ENCODE measurements around the gene GMPR2.
"Not testable (repeated sequence)": the region's sequence is repeated elsewhere in the genome, so short reads cannot be mapped to it uniquely, and the experiment has no call there.

Gene GMPR2

DNA sequence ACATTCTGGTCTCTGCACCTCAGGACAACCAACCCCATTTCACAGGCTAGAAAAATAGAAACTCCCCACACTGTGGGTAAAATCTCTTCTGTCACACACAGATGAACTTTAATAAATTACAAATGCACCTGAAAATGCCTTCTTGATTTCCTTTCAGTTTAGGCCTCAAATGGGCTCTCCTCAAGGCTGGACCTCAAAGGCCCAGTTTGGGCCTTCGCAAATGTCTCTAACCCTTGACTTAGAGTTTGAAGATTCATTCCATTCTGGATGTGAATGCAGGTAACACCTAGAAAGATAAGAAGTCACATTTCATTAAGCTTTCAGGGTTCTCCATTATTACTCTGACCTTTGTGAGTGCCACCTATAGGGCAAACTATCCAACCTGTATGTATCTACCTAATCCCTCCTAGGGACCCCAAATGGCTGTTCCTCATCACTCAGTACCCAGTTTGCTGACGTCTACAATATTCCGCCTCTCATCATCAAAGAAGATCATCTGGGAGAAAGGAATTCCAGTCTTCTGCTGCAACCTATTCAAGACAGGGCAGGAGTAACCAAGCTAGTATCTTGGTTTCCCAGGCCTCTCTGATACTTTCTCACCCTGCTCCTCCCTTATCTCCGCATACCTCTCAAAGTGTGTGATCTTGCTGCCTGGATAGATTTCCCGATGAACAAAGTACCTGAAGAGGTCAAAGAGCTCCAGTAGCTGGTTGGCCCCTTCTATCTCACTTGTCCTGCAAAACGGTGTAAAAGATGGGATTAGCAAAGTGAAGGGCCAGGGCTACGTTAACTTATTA lies 18.7 kb upstream of the GMPR2 start:
- H3K27me3 ChIP-seq (replicated peaks): no peaks in the 10 kb centered on the region
- in situ Hi-C loops (cut with HindIII; ENCODE audit: low pct_ligation_motif_present, low sequenced_read_pairs): no loop called here
- TF ChIP-seq, protein P1, sequence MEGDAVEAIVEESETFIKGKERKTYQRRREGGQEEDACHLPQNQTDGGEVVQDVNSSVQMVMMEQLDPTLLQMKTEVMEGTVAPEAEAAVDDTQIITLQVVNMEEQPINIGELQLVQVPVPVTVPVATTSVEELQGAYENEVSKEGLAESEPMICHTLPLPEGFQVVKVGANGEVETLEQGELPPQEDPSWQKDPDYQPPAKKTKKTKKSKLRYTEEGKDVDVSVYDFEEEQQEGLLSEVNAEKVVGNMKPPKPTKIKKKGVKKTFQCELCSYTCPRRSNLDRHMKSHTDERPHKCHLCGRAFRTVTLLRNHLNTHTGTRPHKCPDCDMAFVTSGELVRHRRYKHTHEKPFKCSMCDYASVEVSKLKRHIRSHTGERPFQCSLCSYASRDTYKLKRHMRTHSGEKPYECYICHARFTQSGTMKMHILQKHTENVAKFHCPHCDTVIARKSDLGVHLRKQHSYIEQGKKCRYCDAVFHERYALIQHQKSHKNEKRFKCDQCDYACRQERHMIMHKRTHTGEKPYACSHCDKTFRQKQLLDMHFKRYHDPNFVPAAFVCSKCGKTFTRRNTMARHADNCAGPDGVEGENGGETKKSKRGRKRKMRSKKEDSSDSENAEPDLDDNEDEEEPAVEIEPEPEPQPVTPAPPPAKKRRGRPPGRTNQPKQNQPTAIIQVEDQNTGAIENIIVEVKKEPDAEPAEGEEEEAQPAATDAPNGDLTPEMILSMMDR (IDR thresholded peaks at IDR 0.05; ENCODE audit: low read depth, low read length, missing control alignments): no peak
- H3K36me3 ChIP-seq (replicated peaks): peaks cover 26% of the 10 kb centered on the region
- no peak for DNase-seq
- peak overlapping the region; percentile 94 for H3K27ac ChIP-seq
- peak overlapping the region; percentile 80 for H3K4me3 ChIP-seq (ENCODE audit: low read depth, low read length)

DNA sequence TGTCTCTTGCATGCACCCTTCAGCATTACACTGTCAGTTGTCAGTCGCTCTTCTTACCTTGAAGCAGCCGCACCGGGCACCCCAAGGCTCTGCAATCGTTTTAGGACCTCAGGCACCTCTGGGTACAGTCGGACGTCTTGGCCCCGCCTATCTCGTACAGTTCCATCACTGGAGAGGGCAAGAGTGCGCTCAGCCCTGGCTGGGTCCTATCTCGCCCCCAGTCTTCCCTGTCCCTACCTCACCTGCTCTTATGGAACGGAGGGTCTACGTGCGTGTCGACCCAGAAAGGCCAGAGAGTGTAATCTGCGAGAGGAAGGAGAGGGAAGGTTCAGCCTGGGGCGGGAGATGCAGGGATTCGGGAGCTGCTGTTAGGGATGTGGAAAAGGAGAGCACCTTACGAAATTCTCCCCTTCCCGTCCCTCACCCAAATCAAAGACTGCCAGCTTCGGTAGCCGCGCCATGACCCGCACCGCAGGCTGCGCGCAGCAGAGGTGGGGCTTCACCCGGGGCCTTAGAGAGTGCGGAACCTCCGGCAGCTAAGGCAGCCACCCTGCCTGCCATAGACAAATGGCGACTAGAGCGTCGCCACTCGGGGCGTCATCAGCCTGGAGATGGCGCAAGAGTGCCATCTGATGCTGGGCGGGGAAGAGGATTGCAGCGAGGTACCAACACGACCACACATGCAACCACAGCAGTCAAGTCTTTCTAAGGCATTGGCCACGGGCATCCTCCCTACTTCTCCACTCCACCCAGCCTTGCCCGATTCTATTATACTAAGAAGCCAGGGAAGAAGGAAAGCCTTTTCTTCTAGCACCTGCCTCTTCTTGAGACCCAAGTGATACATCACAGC lies 17.0 kb upstream of the GMPR2 start, which contains the start of gene MDP1:
TSS of gene MDP1 (minus strand) at position 572 of the 850 bp plus-strand sequence. CDS start at position 461, 111 bp downstream.
- peaks cover 11% of the 10 kb centered on the region for H3K36me3 ChIP-seq (replicated peaks)
- H3K27me3 ChIP-seq (replicated peaks): no peaks in the 10 kb centered on the region
- H3K27ac ChIP-seq: peak within 1 kb of the TSS; percentile 61
- TF ChIP-seq, protein P1 (IDR thresholded peaks at IDR 0.05; ENCODE audit: low read depth, low read length, missing control alignments): peak; percentile 68
- in situ Hi-C loops (cut with HindIII; ENCODE audit: low pct_ligation_motif_present, low sequenced_read_pairs): no loop called here
- H3K4me3 ChIP-seq (ENCODE audit: low read depth, low read length): peak within 1 kb of the TSS; percentile 78
- peak; percentile 69 for DNase-seq

DNA sequence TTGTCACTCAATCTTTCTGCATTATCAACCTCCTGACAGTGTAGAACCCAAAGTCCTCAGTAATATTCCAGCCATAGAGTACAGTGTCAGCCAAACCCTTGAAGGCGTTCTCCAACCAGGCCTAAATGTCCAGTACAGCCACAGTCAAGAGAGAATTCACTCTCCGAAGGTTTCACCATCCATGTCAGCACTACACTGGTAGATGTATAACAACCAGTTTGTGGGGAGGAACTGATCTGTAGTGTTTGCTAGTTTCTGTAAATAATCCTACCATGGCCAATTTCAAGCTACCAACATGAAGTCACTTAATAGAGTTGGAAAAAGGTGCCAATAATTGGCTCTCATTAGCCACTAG lies 16.4 kb upstream of the GMPR2 start:
- in situ Hi-C loops (cut with HindIII; ENCODE audit: low pct_ligation_motif_present, low sequenced_read_pairs): no loop called here
- DNase-seq: no peak
- peak overlapping the region; percentile 78 for H3K4me3 ChIP-seq (ENCODE audit: low read depth, low read length)
- no peaks in the 10 kb centered on the region for H3K27me3 ChIP-seq (replicated peaks)
- H3K27ac ChIP-seq: no peak overlapping the region
- TF ChIP-seq, protein P1 (IDR thresholded peaks at IDR 0.05; ENCODE audit: low read depth, low read length, missing control alignments): no peak
- H3K36me3 ChIP-seq (replicated peaks): peaks cover 10% of the 10 kb centered on the region

DNA sequence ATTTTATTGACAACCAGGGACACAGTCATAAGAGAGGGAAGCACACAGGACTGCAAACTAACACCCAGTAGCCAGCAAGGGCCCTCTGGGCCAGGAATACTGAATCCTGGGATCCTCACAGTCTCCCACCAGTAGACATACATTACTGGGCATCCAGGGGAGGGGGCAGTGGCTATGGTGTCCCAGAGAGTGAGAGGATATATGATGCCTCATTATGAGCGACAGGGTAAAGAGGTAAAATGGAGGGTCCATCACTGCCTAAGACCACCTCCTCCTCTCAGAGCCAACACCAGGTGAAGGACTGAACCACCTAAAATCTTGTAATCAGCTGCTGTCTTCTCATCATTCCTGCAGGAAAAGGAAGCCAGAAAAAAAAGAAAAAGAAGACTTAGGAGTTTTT lies 15.9 kb upstream of the GMPR2 start:
- in situ Hi-C loops (cut with HindIII; ENCODE audit: low pct_ligation_motif_present, low sequenced_read_pairs); DNase-seq: not testable (repeated sequence)

DNA sequence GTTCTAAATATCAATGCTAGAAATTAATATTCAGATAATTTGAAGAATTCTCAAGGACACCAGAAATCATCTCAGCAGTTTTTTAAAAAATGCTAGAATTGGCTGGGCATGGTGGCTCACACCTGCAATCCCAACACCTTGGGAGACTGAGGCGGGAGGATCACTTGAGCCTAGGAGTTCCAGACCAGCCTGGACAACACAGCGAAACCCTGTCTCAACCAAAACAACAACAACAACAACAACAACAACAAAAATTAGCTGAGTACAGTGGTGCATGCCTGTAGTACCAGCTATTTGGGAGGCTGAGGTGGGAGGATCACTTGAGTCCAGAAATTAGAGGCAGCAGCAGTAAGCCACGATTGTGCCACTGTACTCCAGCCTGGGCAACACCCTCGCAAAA lies 13.6 kb upstream of the GMPR2 start:
- Histone ChIP-seq H3K36me3 (replicated peaks) (peaks cover 9% of the 10 kb centered on the region), H3K27ac (no peak overlapping the region), H3K27me3 (replicated peaks) (no peaks in the 10 kb centered on the region), H3K4me3 (ENCODE audit: low read depth, low read length) (no peak overlapping the region)
- in situ Hi-C loops (cut with HindIII; ENCODE audit: low pct_ligation_motif_present, low sequenced_read_pairs): no loop called here
- no peak for DNase-seq
- TF ChIP-seq, protein P1 (IDR thresholded peaks at IDR 0.05; ENCODE audit: low read depth, low read length, missing control alignments): no peak

More for the DNA sequence above, 15.9 kb upstream of the GMPR2 start:
- not testable (repeated sequence) for H3K27ac ChIP-seq; H3K36me3 ChIP-seq (replicated peaks); H3K4me3 ChIP-seq (ENCODE audit: low read depth, low read length); H3K27me3 ChIP-seq (replicated peaks)

DNA sequence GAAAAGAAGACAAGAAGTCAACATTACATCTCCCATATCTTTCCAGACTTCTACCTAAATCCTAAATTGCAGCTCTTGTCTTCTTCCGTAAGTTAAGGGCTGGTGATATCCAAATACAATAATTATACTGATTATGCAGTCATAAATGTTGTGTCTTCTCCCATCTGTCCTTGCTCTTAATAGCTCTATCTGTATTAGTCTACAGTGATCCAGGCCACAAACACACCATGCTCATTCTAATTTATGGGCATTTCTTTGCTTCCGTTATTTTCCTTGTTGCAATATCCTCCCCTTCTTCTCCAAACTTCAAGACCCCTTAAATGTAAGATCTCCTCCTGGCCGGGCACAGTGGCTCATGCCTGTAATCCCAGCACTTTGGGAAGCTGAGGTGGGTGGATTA lies 13.2 kb upstream of the GMPR2 start:
- in situ Hi-C loops (cut with HindIII; ENCODE audit: low pct_ligation_motif_present, low sequenced_read_pairs): no loop called here
- TF ChIP-seq, protein P1 (IDR thresholded peaks at IDR 0.05; ENCODE audit: low read depth, low read length, missing control alignments): no peak
- Histone ChIP-seq H3K27me3 (replicated peaks) (no peaks in the 10 kb centered on the region), H3K36me3 (replicated peaks) (peaks cover 9% of the 10 kb centered on the region), H3K4me3 (ENCODE audit: low read depth, low read length) (no peak overlapping the region), H3K27ac (no peak overlapping the region)
- no peak for DNase-seq

DNA sequence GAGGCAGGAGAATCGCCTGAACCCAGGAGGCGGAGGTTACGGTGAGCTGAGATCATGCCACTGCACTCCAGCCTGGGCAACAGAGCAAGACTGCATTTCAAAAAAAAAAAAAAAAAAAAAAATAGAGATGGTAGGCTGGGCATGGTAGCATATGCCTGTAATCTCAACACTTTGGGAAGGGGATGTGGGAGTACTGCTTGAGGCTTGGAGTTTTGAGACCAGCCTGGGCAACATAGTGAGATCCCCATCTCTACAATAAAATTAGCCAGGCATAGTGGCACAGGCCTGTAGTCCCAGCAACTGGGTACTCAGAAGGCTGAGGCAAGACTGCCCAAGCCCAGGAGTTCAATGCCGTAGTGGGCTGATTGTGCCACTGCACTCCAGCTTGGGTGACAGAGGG lies 9.7 kb upstream of the GMPR2 start:
- in situ Hi-C loops (cut with HindIII; ENCODE audit: low pct_ligation_motif_present, low sequenced_read_pairs); DNase-seq; H3K4me3 ChIP-seq (ENCODE audit: low read depth, low read length); H3K36me3 ChIP-seq (replicated peaks); H3K27ac ChIP-seq; H3K27me3 ChIP-seq (replicated peaks): not testable (repeated sequence)
